Endothelial cell (in vitro differentiated cells): ENCODE results near the gene CABLES1. TPM values are rescaled to one million over a fixed set of nuclear protein-coding genes. Genes with fewer than 3 reads are reported as not detected.

Experiments
- DNase-seq: peaks from one replicate; pipeline ENCODE4 v3.0.0; 2021; ENCODE audit warnings: low spot score
- H3K27ac Mint-ChIP-seq: one replicate; pipeline ENCODE4 v1.8.0; 2021; ENCODE audit warnings: mixed read lengths, inconsistent platforms; ENCODE audit not compliant: unreplicated experiment
- H3K27me3 Mint-ChIP-seq: one replicate; pipeline ENCODE4 v1.8.0; 2021; ENCODE audit warnings: mild to moderate bottlenecking, moderate library complexity, mixed read lengths, inconsistent platforms; ENCODE audit not compliant: unreplicated experiment
- H3K36me3 Mint-ChIP-seq: one replicate; pipeline ENCODE4 v1.8.0; 2021; ENCODE audit warnings: mild to moderate bottlenecking, low read depth, mixed read lengths, inconsistent platforms; ENCODE audit not compliant: unreplicated experiment
- H3K4me1 Mint-ChIP-seq: one replicate; pipeline ENCODE4 v1.8.0; 2021; ENCODE audit warnings: mild to moderate bottlenecking, mixed read lengths, inconsistent platforms; ENCODE audit not compliant: unreplicated experiment
- H3K4me3 Mint-ChIP-seq: one replicate; pipeline ENCODE4 v1.8.0; 2021; ENCODE audit warnings: mild to moderate bottlenecking, mixed read lengths, inconsistent platforms; ENCODE audit not compliant: unreplicated experiment
- H3K9me3 Mint-ChIP-seq: one replicate; pipeline ENCODE4 v1.8.0; 2021; ENCODE audit warnings: mixed read lengths, inconsistent platforms; ENCODE audit not compliant: unreplicated experiment
- total RNA-seq: library from RNA; stranded (reverse); fragmentation: NEBNext Ultra II Directional; extraction: Animal tissue kit (Norgen Biotek cat#: 25700); gene quantifications from one replicate; pipeline ENCODE4 v1.2.1, GENCODE V29; 2021; ENCODE audit not compliant: unreplicated experiment
- TF ChIP-seq, protein P1 (sequence below): fragments of 200-600 bp; sonication (generic); IDR thresholded peaks from one replicate; pipeline ENCODE4 v1.5.0; 2021; ENCODE audit warnings: antibody characterized with exemption; ENCODE audit not compliant: unreplicated experiment

CABLES1 gene
- total RNA-seq, 1 donor from 2014 or later: 24.9 TPM

DNA sequence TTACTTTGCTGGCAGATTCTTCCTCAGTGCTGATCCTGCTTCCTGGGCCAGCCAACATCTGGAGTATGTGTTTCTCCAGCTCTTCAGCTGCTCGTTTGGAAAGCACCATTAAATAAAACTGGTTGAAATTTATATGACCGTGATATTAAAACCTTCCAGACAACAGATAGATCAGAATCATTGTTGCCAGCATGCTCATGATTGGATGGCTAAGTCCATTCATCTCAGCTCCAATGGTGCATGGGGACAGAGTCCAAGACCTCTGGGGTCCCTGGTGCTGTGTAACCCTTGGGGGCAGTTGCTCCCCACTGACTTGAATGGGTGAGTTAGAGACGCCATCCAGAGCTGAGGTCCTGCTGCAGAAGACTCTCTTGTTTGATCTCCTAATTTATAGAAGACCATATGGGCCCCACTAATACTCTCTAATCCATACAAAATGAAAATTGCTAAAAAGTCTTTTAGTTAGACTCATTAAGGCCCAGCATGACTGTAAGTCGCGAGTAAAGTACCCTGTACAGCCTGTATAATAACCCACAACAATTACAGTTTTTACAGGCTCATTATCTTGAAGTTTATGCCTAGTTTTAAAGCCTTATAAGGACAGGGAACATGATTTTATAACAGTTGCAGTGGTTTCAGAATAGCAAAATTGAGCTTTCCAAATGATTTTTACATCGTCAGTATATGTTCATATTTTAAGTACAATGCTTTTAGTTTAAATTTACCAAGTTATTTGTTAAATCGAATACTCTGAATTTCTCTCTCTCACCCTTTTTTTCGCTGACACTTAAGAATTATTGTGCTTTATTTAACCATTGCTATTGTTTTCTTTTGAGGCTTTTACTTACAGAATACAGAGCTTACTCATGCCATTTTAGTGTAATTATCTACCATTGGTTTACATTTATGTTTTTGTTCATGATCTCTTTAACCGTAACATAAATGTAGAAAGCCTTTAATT, 60.0 kb downstream of the CABLES1 start:
- Mint-ChIP-seq H3K9me3 (no peaks in the 10 kb centered on the region), H3K27me3 (peaks cover 5% of the 10 kb centered on the region), H3K36me3 (peaks cover 27% of the 10 kb centered on the region), H3K4me3 (peak overlapping the region; percentile 21), H3K27ac (peak overlapping the region; percentile 91), H3K4me1 (peaks cover 61% of the 10 kb centered on the region)
- TF ChIP-seq, protein P1, sequence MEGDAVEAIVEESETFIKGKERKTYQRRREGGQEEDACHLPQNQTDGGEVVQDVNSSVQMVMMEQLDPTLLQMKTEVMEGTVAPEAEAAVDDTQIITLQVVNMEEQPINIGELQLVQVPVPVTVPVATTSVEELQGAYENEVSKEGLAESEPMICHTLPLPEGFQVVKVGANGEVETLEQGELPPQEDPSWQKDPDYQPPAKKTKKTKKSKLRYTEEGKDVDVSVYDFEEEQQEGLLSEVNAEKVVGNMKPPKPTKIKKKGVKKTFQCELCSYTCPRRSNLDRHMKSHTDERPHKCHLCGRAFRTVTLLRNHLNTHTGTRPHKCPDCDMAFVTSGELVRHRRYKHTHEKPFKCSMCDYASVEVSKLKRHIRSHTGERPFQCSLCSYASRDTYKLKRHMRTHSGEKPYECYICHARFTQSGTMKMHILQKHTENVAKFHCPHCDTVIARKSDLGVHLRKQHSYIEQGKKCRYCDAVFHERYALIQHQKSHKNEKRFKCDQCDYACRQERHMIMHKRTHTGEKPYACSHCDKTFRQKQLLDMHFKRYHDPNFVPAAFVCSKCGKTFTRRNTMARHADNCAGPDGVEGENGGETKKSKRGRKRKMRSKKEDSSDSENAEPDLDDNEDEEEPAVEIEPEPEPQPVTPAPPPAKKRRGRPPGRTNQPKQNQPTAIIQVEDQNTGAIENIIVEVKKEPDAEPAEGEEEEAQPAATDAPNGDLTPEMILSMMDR: no peak
- no peak for DNase-seq

DNA sequence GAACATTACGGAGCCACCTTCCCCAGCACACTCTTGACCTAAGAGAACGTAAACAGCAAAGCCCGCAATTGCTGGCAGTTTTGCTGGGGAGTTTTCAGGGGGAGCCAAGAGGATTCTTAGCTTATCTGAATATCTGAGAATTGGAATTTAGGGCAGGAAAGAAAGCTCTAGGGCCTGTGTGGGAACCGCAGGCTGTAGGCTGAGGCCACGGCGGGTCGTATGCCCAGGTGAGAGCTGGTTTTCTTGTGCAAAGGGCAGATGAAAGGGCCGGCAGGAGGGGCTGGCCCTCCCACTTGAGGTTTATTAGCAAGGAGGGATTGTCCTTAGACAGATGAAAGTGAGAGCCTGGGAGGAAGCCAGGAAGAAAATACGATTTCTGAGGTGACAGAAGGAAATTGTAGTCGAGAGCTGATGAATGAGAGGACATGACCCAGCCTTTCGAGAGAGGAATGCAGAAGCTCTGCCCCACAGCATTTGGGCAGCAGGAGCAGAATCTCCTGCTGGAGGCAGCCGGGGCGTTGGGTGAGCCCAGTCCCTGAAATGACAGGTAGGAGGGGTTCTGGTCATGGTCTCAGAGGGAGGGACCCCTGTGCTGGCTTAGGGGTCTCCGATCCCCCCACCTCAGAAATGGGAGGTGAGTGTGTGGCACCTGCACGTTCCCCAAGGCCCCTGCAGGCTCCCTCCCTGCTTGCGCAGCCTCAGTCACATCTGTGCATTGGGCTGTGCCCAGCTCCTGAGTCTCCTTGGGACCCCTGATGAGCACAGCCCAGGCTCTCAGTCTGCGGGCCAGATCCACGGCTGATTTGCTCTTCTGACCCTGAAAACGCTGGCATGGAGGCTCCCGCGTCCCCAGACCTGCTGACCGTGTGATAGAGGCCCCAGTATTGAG, 61.1 kb downstream of the CABLES1 start:
- TF ChIP-seq, protein P1: no peak
- no peak overlapping the region for H3K4me3 Mint-ChIP-seq
- H3K9me3 Mint-ChIP-seq: no peaks in the 10 kb centered on the region
- no peak for DNase-seq
- H3K36me3 Mint-ChIP-seq: peaks cover 28% of the 10 kb centered on the region
- peaks cover 5% of the 10 kb centered on the region for H3K27me3 Mint-ChIP-seq
- peaks cover 71% of the 10 kb centered on the region for H3K4me1 Mint-ChIP-seq
- H3K27ac Mint-ChIP-seq: no peak overlapping the region

DNA sequence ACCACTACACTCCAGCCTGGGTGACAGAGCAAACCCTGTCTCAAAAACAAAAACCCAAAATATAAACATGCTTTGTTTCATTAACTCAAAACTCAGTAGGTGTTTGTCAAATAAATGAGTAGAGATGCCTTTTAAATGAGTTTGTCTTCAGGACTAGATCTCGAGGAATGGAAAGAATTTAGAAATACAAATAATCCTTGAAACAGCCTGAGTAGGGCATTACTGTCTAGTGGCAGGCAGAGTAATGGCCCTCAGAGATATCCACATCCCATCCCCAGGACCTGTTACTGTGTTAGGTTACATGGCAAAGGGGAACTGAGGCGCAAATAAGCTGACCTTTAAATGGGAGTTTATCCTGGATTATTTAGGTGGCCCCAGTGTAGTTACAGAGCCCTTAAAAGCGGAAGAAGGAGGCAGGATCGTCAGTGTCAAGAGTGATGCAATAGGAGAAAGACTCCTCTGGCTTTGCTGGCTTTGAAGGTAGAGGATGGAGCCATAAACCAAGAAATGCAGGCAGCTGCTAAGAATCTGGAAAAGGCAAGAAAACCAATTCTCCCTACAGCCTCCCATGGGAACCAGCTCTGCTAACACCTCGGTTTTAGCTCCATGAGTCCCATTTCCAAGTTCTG, 63.0 kb downstream of the CABLES1 start:
- Mint-ChIP-seq H3K9me3 (no peaks in the 10 kb centered on the region), H3K4me1 (peaks cover 77% of the 10 kb centered on the region), H3K27me3 (peaks cover 14% of the 10 kb centered on the region), H3K4me3 (no peak overlapping the region), H3K36me3 (peaks cover 41% of the 10 kb centered on the region), H3K27ac (no peak overlapping the region)
- DNase-seq: no peak
- TF ChIP-seq, protein P1: no peak

DNA sequence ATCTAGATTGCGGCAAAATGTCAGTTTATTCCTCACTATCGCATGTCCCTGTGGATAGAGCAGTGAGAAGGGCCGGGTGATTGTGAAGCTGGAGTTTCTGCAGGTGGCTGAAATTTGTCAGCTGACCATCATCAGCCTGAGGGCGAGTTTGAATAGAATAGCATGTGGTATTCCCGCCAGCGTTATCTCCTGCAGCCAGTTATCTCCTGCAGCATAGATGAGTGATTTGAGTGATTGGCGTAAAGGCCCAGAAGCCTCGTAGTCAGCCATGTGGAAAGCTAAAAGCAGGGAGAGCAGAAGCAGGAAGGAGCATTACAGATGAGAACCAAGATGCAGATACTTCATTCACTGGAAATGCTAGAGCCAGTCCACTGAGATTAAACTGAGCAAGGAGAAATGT, 65.5 kb downstream of the CABLES1 start:
- Mint-ChIP-seq H3K4me3 (no peak overlapping the region), H3K4me1 (peaks cover 56% of the 10 kb centered on the region), H3K36me3 (peaks cover 44% of the 10 kb centered on the region), H3K27me3 (peaks cover 14% of the 10 kb centered on the region), H3K9me3 (no peaks in the 10 kb centered on the region), H3K27ac (no peak overlapping the region)
- TF ChIP-seq, protein P1: no peak
- no peak for DNase-seq
